ENCODE data around the gene TDRD10. TPM values are rescaled to one million over a fixed set of nuclear protein-coding genes. Genes with fewer than 3 reads are reported as not detected.

The TDRD10 gene
- total and polyA plus RNA-seq, 4 donors, result 1.9 to 12.6 (median 7.3) TPM

DNA sequence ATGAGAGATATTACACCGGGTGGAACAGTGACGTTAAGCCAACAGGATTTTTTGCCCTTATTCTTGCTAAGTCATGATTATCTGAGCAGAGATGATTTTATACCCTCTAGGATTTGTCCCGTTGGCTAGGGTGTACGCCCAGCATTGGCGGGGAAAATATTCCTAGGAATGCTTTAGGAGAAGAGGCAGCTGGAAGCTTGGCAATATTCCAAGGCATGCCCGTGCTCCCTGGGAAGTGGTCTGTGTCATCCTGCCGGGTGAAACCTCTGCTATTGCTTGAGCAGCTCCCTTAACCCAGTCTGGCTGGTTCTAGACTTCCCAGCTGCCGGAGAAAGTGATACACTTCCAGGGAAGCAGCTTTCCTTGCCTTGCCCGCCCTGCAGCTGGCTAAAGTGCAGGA, 81.8 kb downstream of the TDRD10 start:
- Histone ChIP-seq H3K4me1 (ENCODE audit: control insufficient read depth in 5 of 5, insufficient read depth in 5 of 5, low read length in 5 of 5) (peaks cover 0 to 9% (median 0%) of the 10 kb centered on the region in 5 donors), H3K9me3 (ENCODE audit: control insufficient read depth in 4 of 4, insufficient read depth in 3 of 4, low read length in 3 of 4) (no peaks in the 10 kb centered on the region), H3K9ac (ENCODE audit: insufficient read depth in 1 of 2, low read length in 2 of 2) (no peak overlapping the region), H3K36me3 (ENCODE audit: control insufficient read depth in 4 of 4, insufficient read depth in 4 of 4, low read length in 4 of 4) (peaks cover 53 to 79% (median 64%) of the 10 kb centered on the region in 4 donors), H3K27ac (ENCODE audit: low read depth in 1 of 2, low read length in 1 of 2) (no peak overlapping the region), H3K27me3 (ENCODE audit: control insufficient read depth in 3 of 3, insufficient read depth in 3 of 3, low read length in 2 of 3) (no peaks in the 10 kb centered on the region), H3K4me3 (no peak overlapping the region)
- TF ChIP-seq, protein P1, sequence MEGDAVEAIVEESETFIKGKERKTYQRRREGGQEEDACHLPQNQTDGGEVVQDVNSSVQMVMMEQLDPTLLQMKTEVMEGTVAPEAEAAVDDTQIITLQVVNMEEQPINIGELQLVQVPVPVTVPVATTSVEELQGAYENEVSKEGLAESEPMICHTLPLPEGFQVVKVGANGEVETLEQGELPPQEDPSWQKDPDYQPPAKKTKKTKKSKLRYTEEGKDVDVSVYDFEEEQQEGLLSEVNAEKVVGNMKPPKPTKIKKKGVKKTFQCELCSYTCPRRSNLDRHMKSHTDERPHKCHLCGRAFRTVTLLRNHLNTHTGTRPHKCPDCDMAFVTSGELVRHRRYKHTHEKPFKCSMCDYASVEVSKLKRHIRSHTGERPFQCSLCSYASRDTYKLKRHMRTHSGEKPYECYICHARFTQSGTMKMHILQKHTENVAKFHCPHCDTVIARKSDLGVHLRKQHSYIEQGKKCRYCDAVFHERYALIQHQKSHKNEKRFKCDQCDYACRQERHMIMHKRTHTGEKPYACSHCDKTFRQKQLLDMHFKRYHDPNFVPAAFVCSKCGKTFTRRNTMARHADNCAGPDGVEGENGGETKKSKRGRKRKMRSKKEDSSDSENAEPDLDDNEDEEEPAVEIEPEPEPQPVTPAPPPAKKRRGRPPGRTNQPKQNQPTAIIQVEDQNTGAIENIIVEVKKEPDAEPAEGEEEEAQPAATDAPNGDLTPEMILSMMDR (IDR thresholded peaks at IDR 0.05; ENCODE audit: control extremely low read depth, extremely low read depth), result no peak
- no peak for ATAC-seq (ENCODE audit: insufficient read depth, low FRiP score)
- 70 to 80% methylated on average over 9 of the region's 9 CpGs for WGBS, 2 donors
- DNase-seq, result peak; percentile 70 to 75 (median 73)

DNA sequence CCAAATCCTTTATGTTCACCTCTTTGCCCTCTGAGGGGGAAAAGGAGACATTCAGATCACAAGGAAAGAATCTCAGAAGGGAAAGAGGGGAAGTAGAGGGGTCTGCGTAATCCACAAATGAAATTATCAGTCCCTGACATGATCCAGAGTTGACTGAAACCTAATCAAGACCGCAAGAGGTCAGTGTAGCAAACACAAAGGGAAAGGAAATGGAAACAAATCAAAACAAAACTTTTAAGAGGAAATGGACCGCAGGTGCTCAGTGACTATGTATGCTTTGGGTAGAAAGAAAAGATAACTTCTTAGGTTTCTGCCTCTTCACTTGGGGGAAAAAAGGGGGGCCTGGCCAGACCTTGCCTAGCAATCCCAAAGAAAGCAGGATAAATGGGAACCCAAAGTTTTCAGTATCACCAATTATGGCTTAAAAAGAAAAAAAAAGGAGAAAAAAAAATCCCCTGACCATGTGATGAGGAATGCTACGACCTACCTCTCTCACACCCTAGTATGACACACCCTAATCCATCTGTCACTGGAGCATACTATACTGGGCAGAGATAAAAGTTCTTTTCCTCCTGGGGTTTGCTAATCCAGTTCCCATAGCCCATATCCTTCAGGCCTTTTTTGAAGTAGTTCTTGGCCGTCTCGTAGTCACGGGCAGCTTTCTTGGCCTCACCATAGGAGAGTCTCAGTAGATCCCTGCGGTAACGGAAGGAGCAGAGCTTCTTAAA, 82.4 kb downstream of the TDRD10 start:
- no peak overlapping the region for H3K4me3 ChIP-seq
- ATAC-seq (ENCODE audit: insufficient read depth, low FRiP score) (no peak), DNase-seq (no peak)
- H3K27ac ChIP-seq (ENCODE audit: low read depth in 1 of 2, low read length in 1 of 2), result no peak overlapping the region
- no peak overlapping the region for H3K9ac ChIP-seq (ENCODE audit: insufficient read depth in 1 of 2, low read length in 2 of 2)
- H3K9me3 ChIP-seq (ENCODE audit: control insufficient read depth in 4 of 4, insufficient read depth in 3 of 4, low read length in 3 of 4), result no peaks in the 10 kb centered on the region
- WGBS, 2 donors, result 83 to 89% methylated on average over 9 of the region's 9 CpGs
- peaks cover 59 to 82% (median 70%) of the 10 kb centered on the region in 4 donors for H3K36me3 ChIP-seq (ENCODE audit: control insufficient read depth in 4 of 4, insufficient read depth in 4 of 4, low read length in 4 of 4)
- peaks cover 0 to 9% (median 0%) of the 10 kb centered on the region in 5 donors for H3K4me1 ChIP-seq (ENCODE audit: control insufficient read depth in 5 of 5, insufficient read depth in 5 of 5, low read length in 5 of 5)
- TF ChIP-seq, protein P1 (IDR thresholded peaks at IDR 0.05; ENCODE audit: control extremely low read depth, extremely low read depth), result no peak
- no peaks in the 10 kb centered on the region for H3K27me3 ChIP-seq (ENCODE audit: control insufficient read depth in 3 of 3, insufficient read depth in 3 of 3, low read length in 2 of 3)

DNA sequence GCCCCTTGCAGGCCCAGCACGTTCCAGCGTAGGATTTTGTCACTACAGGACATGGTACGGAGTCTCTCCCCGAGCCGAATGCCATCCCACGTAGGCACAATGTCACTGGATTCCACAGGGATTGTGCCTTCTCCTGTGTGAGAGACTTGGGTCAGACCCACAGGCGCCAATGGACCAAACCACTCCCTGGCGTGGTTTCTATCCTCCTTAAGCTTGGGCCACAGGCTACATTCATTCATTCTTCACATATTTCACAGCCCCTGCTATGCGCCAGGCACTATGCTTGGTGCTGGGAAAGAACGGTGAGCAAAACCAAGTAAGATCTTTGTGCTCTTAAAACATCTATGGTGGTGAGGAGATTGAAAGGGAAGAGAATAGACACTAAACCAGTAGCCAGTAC, 84.2 kb downstream of the TDRD10 start:
- Histone ChIP-seq H3K9me3 (ENCODE audit: control insufficient read depth in 4 of 4, insufficient read depth in 3 of 4, low read length in 3 of 4) (no peaks in the 10 kb centered on the region), H3K27me3 (ENCODE audit: control insufficient read depth in 3 of 3, insufficient read depth in 3 of 3, low read length in 2 of 3) (no peaks in the 10 kb centered on the region), H3K27ac (ENCODE audit: low read depth in 1 of 2, low read length in 1 of 2) (no peak overlapping the region), H3K4me1 (ENCODE audit: control insufficient read depth in 5 of 5, insufficient read depth in 5 of 5, low read length in 5 of 5) (peaks cover 0 to 9% (median 0%) of the 10 kb centered on the region in 5 donors), H3K36me3 (ENCODE audit: control insufficient read depth in 4 of 4, insufficient read depth in 4 of 4, low read length in 4 of 4) (peaks cover 65 to 79% (median 77%) of the 10 kb centered on the region in 4 donors), H3K4me3 (no peak overlapping the region), H3K9ac (ENCODE audit: insufficient read depth in 1 of 2, low read length in 2 of 2) (no peak overlapping the region)
- no peak for ATAC-seq (ENCODE audit: insufficient read depth, low FRiP score)
- WGBS, 2 donors, result 92 to 94% methylated on average over 10 of the region's 10 CpGs
- TF ChIP-seq, protein P1 (IDR thresholded peaks at IDR 0.05; ENCODE audit: control extremely low read depth, extremely low read depth), result no peak
- no peak for DNase-seq

Data from lung (tissue), 12 donors.